ENCODE results near the gene WSCD2.

DNA sequence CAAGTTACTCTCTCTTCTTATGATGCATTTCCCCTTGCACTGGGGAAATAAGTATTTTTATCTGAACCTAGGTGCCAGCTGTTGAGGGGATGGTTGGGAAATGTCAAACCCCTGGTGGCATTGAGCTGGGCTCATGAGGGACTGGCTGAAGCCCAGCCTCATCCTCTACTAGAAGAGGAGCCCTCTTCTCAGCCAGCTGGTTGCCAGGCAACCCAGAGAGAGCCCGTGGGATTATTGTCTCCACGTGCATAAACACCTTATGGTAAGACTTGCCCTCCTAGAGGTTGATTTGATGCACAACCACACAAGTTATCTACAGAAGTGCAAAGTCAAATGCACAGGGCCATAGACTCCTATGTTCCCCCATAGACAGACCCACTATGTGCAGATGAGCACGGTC is 89.8 kb downstream of the WSCD2 start:
- TF ChIP-seq, protein P1, sequence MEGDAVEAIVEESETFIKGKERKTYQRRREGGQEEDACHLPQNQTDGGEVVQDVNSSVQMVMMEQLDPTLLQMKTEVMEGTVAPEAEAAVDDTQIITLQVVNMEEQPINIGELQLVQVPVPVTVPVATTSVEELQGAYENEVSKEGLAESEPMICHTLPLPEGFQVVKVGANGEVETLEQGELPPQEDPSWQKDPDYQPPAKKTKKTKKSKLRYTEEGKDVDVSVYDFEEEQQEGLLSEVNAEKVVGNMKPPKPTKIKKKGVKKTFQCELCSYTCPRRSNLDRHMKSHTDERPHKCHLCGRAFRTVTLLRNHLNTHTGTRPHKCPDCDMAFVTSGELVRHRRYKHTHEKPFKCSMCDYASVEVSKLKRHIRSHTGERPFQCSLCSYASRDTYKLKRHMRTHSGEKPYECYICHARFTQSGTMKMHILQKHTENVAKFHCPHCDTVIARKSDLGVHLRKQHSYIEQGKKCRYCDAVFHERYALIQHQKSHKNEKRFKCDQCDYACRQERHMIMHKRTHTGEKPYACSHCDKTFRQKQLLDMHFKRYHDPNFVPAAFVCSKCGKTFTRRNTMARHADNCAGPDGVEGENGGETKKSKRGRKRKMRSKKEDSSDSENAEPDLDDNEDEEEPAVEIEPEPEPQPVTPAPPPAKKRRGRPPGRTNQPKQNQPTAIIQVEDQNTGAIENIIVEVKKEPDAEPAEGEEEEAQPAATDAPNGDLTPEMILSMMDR (IDR thresholded peaks at IDR 0.05): no peak
- TF ChIP-seq POLR2AphosphoS5 (IDR thresholded peaks at IDR 0.05; ENCODE audit: insufficient read depth in 1 of 2, low read depth in 1 of 2) (no peak), POLR2A (IDR thresholded peaks at IDR 0.05) (no peak)

All from vagina (tissue), 2 donors.